ENCODE data around the gene RNF180.

GRCh38 chr5:64347309-64347708, 181.7 kb downstream of the RNF180 start:
- TF ChIP-seq EP300 (IDR thresholded peaks at IDR 0.05; ENCODE audit: low read depth) (no peak), CTCF (IDR thresholded peaks at IDR 0.05) (no peak), POLR2A (IDR thresholded peaks at IDR 0.05) (no peak), POLR2AphosphoS5 (IDR thresholded peaks at IDR 0.05) (no peak)
